ENCODE data around the gene TEX48.

The TEX48 gene

DNA sequence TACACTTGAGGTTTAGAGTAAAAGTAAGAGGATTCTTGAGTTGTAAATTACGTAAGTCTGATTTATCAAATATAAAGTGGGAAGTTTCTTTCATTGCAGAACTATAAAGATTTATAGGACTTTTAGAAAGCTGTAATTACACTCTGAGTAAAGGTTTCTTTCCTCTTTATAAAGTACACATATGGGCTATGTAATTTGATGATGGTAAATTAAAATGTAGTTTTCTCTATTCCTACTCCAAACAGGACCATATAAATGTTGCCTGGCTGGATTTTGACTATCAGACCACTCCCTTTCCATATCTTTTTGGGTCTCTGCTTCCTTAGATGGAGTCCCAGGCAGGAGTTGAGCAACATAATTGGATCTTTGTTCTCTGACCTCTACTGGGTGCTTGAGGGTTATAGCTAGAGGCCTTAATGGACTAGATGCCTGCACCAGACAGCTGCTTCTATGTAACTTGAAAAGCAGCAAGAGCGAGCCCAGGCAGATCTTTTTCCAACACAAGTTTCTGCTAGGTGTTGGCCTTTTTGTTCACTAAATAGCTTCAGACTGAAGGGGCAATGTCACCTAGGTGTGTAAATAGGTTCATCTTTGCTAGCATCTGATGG lies 11.4 kb upstream of the TEX48 start:
- DNase-seq, result peak; percentile 59

DNA sequence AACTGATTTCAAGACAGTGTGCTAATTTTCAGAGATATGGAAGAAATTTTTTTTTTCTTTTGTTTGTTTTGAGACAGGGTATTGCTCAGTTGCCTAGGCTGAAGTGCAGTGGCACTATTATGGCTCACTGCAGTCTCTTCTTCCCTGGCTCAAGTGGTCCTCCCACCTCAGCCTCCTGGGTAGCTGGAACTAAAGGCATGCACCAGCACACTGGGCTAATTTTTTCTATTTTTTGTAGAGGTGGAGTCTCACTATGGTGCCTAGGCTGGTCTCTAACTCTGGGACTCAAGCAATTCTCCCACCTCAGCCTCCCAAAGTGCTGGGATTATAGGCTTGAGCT lies 9.9 kb upstream of the TEX48 start:
- no peak for DNase-seq

DNA sequence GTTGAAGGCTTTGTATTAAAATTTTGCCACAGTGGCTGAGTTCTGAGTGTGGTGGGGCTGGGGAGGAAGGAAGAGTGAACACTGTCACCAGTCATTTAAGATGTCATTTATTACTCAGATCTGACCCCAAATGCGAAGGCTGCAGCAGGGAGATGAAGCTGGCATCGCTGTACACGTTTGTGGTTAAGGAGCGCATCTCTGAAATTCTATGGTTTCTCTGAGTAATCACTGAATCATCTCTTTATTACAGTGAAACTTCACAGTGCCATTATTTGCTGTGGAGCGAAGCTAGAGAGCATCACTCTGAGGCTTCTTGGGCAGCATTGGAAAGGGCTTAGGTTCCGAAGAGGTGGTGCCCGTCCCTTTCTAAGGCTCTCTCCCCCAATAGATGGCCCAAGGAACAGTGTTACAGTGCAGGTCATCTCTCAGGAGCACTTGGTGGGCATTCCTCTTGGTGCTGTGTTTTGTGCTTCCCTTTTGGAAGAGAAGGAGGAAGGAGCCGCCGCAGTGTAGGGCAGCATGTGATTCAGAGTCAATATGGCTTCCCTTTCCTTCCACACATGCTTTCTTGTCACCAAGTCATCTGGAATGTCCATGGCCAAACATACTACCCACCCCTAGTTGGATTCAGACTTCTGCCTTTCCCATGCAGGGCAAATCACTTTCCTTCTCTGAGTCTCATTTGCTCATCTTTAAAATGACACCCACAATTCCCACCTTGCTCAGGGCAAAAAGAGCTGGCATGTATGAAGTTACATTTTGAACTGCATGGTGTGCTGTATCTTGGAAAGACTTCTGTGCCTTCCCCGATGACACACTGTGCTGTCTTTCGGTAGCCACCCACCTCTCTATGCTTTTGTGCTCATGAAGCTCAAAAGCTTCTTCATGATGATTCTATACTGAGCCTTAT lies 9.3 kb upstream of the TEX48 start:
- DNase-seq, result no peak

DNA sequence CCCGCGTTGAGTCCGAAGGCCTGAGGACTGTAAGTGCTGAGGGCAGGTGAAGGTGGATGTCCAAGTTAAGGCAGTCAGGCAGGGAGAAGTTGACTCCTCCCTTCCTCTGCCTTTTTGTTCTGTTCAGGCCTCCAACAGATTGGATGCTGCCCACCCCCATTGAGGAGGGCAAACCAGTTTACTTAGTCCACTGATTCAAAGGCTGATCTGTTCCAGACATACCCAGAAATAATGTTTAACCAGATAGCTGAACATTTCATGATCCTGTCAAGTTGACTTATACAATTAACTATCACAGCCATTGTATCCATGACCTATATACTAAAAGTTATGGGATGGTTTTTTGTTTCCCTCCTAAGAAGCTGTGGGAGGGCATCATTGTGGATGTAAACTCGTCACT lies 8.3 kb upstream of the TEX48 start:
- DNase-seq, result no peak

DNA sequence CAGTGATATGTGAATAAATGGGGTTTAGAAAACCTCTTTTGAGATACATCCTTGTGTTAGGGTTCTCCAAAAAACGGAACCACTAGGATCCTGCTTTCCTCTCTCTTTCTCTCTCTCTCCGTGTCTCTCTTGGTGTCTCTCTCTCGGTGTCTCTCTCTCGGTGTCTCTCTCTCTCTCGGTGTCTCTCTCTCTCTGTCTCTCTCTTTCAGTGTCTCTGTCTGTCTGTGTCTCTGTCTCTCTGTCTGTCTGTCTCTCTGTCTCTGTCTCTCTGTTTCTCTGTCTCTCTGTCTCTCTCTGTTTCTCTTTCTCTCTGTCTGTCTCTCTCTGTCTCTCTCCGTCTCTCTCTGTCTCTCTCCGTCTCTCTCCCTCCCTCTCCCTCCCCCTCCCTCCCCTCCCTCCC lies 7.8 kb upstream of the TEX48 start:
- DNase-seq, result no peak

DNA sequence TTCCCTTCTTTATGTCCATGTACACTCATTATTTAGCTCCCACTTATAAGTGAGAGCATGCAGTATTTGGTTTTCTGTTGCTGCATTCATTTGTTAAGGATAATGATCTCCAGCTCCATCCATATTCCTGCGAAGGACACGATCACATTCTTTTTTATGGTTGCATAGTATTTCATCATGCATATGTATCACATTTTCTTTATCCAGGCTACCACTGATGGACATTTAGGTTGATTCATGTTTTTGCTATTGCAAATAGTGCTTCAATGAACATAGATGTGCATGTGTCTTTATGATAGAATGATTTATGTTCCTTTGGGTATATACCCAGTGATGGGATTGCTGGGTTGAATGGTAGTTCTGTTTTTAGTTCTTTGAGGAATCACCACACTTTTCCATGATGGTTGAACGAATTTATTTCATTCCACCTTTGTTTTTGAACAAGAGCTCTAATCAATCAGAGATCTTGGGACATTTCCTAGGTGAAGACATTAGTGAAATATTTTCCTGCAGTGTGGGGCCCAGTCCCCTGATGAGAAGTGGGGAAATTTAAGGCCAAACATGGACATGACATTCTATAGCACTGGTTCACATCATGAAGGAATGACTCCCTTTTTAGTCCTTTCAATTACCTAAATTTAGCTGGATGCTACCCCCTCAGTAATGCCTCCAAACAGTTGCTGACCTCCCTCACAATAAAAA lies 7.1 kb upstream of the TEX48 start:
- DNase-seq, result no peak

DNA sequence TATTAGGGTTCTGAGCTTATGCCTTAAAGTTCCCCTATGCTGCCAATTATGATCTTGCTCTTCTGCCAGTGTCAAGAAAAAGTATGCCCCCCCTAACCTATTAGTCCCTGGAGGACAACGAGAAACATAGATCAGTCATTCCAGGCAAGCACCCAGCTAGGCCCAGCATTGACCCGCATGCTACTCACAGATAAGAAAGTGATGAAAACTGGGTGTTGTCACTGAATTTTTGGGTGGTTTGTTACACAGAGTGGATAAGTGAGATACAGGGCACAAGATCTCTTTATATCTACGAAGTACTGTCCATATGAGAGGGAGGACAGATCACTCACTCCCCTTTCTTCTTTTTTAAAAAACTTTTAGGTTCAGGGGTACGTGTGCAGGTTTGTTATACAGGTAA lies 6.4 kb upstream of the TEX48 start:
- DNase-seq, result no peak

DNA sequence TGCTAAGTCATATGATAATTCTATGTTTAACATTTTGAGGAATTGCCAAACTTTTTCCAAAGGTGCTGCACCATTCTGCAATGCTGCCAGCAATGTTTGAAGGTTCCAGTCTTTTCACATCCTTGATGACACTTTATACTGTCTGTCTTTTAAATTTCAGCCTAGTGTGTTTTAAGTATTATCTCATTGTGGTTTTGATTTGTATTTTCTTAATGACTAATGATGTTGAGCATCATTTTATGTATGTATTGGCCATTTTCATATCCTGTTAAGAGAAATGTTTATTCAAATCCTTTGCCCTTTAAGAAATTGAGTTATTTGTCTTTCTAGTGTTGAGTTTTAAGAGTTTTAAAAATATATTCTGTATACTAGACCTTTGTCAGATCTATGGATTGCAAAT lies 5.0 kb upstream of the TEX48 start:
- no peak for DNase-seq

DNA sequence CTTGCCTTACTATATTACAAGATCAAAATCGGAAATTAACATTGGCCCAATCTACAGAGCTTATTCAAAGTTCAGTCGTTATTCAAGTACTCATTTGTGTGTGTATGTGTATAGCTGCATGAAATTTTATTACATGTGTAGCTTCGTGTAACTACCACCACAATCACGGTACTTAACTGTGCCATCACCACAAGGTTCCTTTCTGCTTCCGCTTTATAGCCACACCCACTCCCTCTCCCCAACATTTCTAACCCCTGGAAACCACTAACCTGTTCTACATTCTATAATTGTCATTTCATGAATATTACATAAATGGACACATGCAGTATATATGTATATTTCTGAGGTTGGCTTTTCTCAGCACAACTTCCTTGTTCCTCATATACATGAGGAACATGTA lies 4.0 kb upstream of the TEX48 start:
- no peak for DNase-seq

DNA sequence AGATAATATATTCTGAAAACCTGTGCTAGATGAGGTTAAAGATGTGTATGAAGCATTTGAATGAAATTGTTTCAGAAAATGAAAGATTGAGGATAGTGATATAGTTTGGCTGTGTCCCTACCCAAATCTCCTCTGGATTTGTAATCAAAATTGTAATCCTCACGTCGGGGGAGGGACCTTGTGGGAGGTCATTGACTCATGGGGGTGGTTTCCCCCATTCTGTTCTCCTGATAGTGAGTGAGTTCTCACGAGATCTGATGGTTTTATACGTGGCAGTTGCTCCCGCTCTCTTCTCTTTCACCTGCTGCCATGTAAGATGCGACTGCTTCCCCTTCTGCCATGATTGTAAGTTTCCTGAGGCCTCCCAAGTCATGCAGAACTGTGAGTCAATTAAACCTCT lies 2.0 kb upstream of the TEX48 start:
- no peak for DNase-seq

DNA sequence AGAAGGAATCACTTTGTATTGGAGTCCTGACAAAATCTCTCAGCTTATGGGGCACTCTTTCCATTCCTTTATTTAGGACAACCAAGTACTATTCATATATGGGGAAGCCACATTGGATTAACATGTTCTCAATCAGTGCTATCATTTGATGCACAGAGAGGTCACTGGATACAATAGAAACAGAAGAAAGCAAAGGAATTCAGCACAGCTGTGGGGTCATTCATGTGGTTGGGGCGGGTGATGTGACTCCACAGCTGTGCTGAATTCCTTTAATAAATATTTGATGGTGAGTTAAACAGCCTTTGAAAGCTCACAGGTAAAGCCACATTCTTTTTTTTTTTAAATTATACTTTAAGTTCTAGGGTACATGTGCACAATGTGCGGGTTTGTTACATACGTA lies 854 bp upstream of the TEX48 start:
- DNase-seq, result no peak

DNA sequence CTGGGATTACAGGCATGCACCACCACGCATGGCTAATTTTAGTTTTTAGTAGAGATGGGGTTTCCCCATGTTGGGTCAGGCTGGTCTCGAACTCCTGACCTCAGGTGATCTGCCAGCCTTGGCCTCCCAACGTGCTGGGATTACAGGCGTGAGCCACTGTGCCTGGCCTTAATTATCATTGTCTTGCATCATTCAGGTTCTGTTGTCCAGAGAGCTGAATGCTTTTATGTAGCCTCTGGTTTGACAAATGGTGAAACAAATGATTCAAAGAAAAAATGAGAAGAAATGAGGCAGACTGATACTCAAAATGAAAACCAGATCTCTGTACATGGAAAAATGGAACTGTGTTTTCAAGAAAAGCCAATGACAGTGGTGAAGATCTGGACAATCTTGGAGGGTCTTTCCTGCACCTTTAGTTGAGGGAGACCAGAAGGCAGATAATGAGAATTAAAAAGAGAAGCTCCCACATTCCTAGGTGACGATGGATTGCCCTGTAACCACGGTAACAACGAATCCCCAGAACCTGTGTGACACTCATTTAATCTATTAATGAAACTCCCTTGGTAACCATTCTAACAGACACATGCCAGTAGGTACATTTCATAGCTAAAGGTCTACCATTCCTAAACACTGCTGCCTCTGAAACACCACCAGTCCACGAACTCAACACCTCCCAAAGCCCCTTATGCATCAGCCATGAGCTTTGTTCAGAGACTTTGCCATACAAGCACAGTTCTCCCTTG lies 1.6 kb downstream of the TEX48 start:
- no peak for DNase-seq

DNA sequence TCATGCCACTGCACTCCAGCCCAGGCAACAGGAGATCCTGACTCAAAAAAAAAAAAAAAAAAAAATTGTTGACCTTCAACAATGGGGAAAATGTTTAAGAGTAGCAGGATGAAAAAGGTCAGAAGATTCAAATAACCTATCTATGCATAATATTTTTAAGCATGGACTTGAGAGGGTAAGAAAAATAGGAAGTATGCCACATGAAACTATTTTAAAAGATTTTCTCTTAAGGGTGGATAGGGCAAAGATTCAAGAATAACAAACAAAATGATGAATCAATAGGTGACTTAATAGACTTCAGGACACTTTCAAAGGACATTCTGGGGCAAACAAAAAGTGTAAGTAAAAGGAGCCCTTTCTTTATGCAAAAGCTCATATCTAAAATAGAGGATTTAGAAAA lies 3.2 kb downstream of the TEX48 start:
- no peak for DNase-seq

DNA sequence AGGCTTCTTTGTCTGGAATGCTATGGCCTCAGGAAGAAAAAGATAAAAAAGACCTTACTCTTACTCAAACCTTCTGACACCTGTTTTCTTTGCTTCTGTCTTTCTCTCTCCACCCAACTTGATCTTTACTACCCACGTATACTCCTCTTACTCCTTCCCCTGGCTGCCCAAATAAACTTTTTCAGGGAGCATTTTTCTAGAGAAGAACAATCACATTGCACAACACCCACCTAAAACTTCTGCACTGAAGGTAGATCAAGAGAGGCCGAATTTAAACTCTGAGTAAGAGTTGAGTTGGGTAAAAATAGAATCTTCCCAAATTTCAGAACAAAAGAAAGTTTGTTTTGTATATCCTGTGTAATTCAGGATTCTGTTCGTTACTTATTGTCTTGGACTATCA lies 3.9 kb downstream of the TEX48 start:
- no peak for DNase-seq

DNA sequence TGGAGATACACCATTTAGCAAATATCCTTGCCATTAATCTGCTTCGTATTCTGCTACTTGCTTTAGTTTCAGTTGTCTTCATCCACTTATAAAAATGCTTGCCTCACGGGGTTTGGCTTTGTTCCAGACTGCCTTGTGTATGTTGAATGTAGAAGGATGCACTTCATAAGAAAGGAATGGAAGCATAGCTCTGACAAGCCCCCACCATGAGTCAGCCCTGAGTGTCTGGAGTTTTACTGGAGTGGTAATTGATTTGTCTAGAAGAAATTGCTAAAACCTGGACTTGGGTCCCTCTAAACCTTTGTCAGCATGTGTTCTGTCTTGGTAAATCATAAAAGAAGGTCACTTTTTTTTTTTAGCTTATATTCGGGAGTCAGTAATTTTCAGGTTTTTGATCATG lies 4.6 kb downstream of the TEX48 start:
- DNase-seq, result peak; percentile 88

DNA sequence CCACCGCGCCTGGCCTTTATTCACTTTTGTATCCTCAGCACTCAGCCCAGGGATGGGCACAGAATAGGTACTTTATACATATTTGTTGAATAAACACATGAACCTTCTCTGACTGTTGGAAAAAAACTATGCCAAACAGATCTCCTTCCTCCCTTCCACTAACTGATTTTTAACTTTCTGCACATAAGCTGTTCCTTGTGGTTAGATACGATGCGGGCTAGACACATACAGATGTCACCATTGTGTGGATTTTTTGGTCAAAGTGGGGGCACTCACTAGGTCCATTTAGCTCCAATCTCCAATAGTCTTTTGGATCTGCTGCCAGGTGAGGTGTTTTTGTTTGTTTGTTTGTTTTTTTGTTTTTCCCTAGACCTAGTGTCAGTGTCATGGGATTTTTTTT lies 5.1 kb downstream of the TEX48 start:
- DNase-seq, result no peak

DNA sequence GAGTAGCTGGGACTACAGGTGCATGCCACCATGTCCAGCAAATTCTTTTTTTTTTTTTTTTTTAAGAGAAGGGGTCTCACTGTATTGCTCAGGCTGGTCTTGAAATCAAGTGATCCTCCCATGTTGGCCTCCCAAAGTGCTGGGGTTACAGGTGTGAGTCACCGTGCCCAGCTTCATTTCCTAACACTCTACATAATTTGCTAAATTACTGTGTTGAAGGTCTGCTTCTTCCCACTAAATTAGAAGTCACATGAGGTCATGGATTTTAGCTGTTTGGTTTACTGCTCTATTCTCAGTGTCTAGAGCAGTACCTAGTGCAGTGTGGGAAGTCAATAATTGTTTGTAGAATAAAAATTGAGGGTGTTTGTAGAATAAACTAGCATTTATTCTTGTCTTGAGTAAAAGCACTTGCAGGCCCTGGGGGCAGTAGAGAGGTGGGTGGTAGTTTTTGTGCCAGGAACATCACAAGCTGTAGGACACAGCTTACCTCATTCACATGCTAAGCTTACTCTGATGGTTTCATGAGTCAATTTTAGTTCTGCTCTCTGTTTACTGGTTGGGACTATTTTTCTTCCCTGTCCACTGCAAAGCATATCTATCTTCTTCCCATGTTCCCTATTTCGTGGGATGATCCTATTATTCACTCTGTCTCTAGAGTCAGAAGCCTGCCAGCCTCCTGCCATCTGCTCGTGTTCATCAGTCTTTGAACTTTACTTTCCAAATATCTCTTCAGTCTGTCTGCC lies 7.0 kb downstream of the TEX48 start:
- DNase-seq, result peak; percentile 62

DNA sequence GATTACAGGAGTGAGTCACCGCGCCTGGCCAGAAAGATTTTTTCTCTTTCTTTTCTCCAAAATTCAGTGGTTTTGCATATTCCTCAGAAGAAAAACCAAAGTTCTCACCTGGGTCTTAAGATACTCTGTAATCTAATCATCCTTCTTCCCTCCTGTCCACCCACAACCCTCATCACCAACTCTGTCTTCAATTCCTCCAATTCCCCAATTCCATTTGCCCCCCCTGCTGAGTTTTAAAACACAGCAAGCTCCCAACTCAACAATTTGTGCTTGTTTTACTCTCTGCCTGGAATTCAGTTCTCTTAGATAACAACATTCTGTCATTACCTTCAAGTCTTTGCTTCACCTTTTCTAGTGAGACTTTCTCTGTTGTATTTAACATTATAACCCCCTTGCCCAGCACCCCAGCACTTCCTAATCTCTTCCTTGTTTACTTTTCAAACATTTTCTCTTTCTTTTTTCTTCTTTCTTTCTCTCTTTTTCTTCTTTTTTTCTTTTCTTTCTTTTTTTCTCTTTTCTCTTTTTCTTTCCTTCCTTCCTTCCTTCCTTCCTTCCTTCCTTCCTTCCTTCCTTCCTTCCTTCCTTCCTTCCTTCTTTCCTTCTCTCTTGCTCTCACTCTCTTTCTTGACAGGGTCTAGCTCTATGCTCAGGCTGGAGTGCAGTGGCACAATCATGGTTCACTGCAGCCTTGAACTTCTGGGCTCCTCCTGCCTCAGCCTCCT lies 7.8 kb downstream of the TEX48 start:
- no peak for DNase-seq

DNA sequence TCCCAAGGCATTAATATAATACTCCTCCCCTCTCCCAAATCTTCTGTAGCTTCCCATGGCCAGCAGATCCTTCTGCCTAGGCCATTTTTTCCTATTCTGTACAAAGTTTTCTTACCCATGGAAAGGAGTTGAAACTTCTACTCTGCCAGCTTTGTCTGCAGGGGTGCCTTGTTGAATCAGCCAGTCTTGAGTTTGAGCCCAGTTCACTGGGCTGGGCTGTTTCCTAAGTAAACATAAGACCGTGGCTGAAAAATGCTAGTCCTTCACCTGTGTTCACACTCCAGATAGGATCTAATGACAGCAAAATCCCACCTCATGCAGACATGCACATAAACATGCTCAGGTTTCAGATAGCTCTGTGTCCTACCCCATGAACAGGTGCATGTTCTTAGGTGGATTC lies 10.4 kb downstream of the TEX48 start:
- DNase-seq, result peak; percentile 59

DNA sequence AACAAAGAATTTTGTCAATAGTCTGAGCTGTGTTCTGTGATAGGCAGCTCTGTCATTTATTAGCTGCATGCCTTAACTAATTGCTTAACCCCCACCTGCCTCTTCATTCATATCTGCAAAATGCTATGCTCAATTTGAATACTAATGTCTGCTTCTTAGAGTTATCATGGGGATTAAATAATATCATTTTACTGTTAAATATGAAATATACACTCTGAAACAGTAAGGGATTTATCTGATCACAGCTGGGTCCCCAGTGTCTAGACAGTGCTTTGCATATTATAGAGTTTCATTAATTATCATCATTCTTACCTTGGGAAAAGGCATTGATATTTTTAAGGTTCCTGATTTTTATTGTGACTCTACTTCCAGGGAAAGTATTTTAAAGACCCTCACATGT lies 12.0 kb downstream of the TEX48 start:
- DNase-seq, result no peak

DNA sequence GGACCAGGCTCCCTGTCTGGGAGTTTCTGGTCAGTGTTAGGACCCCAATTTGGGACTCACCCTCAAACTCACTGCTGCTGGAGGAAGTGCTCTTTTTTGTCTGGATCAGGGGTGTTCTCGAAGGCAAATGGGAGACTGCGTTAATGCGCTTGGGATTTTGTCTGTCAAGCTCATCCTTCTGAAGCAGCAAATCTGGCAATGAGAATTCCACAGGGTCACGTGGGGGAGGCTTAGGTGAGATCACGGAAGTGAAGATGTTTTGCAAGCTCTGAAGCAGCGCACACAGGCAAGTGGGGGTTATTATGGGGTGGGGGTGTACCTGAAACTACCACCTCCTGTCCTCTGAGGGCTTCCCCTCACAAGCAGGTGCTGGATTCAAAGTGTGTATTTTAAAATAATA lies 13.8 kb downstream of the TEX48 start:
- no peak for DNase-seq

DNA sequence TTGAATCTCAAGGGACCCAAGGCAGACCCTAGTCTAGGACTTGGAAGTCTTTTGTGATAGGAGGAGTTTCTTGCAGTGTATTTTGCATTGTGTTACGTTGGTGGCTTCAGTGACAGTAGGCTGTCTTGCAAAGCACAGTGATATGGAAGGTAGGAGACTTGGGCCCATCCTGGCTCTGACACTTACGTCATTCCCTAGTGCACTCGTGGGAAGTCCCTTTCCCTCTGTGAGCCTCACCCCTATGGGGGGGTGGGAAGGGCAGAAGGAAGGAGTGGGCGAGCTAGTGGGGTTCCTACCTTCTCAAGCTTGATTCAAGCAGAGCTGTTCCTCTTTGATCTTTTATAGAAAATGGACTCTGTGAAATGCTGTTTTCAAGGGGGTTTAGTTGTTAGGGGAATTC lies 15.1 kb downstream of the TEX48 start:
- no peak for DNase-seq
